HuH-7 (cell line): ENCODE measurements around the gene SFMBT2.

Source experiments
- DNase-seq: peaks from one replicate; pipeline ENCODE4 v3.0.0; 2011; ENCODE audit warnings: low spot score

SFMBT2 gene

DNA sequence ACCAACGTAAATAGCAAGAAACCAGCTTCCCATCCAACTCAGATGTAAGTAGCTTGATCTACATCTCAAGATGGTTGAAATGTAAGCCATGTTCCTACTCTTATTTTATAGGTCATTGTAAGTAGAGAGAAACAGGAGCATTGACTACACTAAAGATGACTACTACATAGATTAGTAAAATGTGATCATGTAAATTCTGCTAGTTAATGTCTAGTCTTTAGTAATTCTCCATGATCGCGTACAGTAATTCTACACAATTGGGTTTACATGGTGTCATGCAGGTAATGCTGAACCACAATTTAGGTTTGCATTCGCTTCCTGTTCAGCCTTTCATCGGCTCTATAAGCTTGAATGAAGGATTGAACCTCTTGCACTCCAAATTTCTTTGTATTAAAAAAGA is 14.9 kb upstream of the SFMBT2 start:
- DNase-seq = no peak

DNA sequence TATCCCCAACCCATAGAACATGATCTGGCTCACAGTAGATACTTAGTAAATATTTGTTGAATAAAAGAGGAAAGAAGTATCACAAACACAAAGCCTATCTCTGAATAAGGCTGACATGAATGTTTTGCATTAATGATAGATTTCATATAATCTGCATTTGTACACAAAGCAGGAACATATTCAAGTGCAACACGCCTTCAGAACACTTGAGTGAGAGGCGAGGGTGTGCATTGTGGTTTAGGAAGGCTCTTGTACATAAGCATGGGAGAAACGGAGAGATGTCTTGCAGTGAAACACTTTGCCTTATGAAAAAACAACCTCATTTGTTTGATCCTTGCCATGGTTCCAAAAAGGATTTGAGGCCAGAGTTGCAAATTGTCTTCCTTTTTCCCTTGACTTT is 14.1 kb upstream of the SFMBT2 start:
- DNase-seq = no peak

DNA sequence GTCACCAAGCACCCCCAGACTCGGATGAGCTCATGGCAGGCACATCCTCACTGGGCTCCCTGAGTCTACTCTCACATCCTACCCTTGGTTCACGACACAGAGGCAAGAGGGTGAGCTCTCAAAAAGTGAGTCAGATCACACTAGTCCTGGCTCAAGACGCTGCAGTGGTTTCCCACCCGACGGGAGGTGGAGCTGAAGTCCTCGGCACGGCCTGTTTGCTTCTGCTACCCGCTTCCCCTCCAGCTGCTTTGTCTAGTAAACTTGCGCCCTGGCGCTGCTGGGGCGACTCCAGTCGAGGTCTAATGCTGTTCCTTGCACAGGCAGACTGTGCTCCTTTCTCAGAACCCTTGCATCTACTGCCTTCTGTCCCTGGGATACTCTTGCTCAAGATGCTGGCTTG is 13.5 kb upstream of the SFMBT2 start:
- no peak for DNase-seq

DNA sequence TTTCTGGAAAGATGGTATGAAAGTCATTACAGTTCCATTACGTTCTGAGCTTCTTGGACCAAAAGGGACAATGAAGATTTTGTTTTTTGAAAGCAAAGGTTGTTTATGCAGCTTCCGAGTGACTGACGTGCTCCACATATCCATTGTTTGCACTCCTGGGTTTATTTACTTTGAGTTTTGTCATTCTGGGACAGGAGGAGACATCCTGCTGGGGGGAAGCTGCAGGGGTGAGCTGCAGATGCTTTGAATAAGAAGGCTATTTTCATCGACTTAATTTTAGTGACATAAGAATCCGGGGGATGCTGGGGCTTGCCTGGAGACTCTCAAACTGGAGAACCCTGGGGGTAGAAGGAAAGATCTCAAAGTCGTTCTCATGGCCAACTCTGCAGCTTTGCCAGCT is 12.7 kb upstream of the SFMBT2 start:
- DNase-seq = no peak

DNA sequence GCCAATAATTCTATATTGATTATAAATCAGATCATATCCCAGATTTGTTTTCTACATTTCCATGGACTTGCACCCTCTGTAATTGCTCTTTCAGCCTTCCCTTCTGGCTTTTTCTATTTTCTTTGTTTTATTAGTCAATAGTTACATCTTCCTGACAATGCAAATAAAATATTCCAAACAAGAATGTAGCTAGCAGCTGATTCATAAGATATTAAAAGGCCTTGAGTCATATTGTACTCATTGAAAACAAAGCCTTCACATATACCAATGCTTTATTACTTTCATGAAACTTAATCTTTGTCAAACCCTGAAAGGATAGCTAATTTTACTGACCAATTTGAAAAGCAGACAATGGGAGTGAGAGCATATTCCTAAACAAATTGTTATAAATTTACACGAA is 10.7 kb upstream of the SFMBT2 start:
- no peak for DNase-seq

DNA sequence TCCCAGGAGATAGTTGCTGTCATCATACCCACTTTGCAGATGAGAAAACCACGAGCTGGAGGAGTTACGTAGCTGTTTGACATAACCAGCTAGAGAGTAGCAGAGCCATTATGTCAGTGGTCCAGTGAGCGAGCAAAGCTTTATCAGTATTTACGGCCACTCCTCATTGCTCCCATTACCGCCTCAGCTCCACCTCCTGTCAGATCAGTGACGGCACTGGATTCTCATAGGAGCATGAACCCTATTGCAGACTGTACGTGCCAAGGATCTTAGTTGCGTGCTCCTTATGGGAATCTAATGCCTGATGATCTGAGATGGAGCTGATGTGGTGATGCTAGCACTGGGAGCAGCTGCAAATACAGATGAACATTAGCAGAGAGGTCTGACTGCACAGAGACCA is 9.2 kb upstream of the SFMBT2 start:
- no peak for DNase-seq

DNA sequence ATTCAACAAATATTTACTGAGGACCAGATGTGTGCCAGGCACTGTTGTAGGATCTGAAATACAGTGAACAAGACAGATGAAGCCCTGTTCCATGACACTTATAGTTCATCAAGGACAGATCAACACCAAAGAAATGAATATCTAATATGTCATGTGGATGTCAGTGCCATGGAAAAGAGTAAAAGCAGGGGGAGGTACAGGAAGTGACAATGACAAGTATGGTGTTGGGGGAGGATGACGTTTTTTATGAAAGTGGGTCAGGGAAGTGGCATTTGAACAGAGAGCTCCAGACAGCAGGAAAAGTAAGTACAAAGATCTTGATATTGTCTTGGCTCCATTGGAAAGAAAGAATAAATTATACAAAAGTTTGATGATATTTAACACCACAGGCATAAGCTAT is 7.0 kb upstream of the SFMBT2 start:
- no peak for DNase-seq

DNA sequence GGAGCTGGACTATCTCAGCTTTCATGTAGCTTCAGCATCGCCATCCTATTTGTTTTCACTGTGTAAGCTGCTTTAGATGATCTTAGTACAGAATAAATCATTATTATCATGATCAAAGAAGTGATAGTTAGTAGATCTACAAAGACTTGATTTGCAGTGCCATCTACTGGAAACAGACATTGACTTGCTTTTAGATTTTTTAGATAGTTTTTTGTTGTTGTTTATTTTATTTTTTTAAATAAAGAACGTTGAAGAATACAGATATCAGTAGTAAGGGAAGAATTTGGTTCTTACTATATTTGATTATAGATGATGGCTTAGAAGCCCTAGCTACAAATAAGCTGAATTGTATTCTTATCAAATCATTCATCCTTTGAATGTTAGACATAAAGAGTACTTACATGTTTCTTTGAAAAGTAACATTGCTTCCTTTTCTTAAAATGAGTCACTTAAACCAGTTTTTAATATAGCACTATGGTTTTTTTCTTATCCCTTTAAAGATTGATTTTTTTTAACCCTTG is 6.3 kb upstream of the SFMBT2 start:
- DNase-seq = no peak

DNA sequence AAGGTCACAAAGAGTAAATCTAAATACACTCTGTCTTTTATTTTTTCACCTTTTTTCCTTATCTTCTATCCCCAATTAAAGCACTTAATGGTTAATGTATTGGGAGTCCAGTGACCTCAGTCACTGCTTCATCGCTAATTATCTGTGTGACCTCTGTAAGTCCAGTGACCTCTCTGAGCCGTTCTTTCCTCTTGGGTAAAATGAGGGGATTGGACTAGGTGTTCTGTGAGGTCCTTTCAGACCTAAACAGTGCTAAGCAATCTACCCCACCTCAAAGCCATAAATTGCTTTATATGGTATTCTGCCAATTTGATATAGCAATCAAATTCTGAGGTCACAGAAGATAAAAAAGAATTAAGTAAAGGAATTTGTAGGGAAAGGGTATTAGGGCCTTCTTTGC is 3.9 kb upstream of the SFMBT2 start:
- DNase-seq = no peak

DNA sequence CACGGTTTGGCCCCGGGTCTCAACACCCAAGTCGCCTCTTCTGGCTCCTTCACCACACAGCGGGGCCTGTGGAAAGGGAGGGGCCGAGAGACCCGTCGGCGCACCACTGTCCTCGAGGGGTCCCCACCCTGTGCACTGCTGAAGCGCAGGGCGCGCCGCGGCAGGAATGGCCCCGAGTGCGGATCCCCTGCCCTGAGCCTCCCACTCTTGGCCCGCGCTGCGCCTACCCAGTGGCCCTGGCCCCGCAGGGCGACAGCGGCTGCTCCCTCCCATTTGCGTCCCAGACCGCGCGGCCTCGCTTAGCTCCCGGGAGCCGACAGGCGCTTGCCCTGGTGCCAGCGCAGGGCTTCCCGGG is 2.1 kb upstream of the SFMBT2 start:
- DNase-seq = no peak

DNA sequence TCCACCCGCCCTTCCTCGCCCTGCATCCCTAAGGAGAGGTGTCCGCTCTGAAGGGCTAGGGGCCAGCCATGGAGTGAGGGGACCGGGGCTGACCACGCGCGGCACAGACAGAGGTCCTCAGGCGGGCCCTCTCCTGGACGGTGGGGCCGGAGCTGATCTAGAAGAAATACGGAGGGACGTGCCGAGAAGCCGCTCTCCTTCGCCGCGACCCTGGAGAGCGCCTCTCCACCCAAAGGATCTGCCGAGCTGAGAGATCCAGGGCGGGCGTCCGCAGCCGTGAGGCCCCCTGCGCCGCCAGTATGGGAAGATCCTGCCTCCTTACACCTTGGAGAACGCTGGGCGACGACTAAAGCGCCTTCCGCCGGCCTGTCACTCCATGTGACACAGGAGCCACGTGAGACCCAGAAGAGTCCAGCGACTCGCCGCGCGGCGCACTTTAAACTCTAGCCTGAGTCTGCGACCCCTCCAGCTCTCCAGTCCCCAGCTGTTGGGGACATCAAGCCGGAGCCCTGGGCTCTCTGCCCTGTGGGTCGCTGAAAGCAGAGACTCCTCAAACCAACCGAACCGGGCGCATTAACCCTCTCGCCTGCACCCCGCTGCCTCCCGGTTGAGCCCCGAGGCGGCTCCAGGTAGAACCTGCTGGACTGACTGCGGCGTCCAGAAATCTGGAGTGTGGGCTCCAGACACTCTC is 1.5 kb upstream of the SFMBT2 start:
- DNase-seq = no peak

DNA sequence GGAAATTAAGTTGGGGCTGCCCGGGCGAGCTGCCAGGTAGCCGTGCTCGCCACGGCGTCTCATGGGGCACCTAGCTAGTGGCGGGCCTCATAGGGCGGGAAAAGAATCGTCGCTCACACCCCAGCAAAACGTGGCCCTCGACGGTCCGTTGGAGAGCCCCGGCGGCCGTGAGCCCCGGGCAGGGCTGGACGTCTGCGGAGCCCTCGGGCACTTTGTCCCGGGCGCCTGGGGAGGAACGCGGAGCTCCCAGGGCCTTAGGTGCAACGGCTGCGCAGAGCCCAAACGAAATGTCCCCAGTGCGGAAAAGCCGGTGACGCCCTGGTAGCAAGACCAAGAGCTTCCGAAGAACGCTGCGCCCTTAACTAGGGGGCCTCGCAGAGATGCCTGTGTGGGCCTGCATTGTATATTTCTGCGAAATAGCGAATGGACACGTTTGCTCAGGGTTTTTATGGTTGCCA is 866 bp upstream of the SFMBT2 start:
- DNase-seq = no peak

DNA sequence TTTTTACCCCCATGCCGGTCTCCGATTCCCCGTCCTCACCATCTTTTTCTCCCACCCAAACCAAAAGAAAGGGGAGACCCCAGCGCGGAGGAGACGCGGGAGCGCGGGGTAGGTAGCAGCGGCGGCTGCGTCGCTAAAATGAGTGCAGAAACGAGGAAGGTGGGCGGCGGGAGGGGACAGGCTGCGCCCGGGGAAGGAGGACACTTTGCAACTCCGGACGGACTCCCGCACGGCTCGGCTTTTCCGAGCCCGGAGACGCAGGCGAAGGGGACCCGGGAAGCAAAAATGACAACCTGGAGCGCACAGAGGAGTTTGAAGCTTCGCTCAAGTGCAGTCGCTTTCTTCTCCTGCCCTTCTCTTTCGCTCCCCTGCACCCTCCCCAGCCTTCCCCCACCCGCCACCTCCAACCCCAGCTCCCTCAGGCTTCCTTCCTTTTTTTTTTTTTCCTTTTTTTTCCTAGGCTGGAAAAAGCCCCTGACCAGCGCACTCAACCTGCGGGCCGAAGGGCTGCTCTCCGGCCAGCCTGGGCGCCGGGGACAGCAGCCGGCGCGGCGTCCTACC is 453 bp downstream of the SFMBT2 start:
- DNase-seq = no peak

DNA sequence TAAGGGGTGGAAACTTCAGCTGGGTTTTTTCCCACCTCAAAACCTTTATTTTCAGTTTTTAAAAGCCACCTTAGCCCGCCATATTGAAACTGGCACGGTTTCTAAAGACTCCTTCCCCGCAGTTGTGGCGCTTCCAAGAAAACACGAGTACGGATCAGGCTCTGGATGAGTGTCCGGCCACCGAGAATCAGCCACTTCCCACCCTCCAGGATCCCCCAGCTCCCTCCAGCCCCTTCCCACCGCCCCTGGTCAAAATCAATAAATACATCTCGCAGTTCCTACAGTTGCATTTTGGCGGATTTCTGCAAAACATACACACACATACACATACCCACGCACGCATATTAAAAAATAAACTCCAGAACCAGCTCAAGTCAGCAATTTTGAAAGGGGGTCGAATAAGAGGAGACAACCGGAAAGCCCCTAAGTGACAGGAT is 1.1 kb downstream of the SFMBT2 start:
- DNase-seq = no peak

DNA sequence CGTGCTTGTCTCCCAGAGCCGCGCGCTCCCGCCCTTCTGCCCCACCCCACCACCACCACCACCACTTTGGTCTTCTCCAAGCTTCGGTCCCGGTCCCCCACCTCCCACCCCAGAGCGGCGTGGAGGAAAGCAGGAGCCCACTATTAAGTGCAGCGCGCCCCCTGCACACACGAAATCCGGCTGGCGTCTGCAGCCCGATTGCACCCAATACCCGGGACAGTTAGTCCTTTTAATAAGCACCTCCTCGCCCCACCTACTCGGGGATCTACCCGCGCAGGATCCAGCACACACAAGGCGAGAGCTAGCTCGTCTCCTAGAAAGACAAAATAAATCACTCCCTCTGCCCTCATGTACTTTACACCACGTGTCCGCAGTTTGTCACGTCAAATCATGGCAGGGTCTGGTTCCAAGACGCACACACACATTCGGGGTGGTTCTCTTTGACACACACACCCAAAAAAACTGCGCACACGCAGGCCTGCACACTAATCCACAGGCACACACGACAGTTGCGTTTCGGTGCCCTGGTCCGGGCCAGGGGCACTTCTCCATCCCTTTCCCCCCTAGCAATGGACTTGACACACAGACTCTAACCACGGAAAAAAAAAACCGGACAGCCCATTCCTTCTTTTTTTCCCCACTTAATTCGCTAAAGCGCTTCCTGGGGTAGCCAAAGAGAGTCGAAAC is 1.6 kb downstream of the SFMBT2 start:
- no peak for DNase-seq

DNA sequence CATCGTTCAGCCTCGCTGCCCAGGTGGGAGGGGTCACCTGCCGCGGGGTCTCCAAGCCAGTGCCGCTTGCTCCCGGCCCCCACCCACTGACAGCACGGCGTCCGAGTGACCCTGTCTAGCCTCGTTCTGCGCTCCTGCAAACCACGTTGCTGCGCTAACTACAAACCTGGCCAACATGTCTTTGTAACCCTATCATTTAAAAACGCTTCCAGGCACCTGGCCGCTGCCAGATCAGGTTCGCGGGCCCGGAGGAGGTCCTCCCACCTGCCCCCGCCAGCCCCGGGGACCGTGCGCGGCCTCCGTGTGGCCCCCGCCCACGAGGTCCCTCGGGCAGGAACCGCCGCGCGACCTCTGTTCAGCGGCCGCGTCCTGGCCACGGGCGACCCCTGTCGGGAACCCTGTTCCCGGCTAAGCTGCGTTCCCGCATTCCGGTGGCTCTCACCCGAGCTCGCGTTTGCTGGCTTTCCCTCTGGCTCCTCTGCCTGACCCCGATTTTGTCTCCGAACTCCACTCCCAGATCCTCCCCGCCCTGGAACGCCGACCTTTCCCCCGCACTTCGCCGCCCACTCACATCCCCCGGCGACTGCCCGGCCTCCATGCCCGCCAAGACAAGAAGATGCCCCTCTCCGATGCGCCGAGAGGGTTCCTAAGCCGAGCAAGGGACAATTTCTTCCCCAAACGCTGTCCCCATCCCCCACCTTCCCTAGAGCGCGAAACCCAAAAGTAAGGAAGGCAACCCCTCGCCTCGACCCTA is 2.4 kb downstream of the SFMBT2 start:
- no peak for DNase-seq

DNA sequence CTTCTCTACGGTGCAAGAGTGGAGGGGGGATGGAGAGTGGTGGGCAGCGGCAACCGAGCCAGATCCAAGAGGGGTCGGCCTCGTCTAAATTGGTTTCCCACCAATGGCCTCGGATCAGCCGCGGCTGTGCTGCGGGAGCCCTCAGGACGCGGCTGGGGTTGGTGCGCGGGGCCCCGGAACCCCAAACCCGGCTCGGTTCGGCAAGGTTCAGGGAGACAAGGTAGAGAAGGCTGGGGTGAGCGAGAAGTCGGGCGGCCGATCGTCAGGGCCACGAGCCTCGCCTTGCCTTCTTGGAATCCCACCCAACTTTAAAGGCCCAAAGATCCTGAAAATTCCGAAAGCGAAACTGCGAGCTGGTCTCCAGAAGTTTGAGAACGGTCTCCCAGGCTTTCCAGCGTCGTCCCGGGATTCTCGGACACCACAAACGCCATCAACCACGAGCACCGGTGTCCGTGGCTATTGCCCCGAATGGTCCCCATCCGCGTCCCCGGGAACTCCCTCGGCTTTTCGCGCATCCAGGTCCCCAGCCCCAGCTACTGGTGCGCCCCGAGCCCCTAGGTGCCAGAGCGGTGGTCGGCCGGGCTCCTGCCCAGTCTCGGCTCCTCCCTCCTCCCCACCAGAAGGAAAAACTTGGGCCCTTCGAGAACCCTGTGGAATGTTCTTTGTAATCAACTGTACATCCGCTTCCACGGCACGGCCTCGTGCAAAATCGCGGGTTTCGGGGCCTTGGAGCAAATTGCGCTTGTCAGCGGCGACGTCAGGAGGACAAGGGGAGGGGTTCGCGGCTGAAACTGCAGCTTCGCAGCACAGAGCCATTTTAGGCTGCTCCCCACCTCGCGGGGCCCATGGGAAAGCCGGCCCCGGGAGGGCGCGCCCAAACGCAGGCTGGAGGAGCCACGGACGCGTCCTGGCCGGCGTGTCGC is 3.2 kb downstream of the SFMBT2 start:
- no peak for DNase-seq

DNA sequence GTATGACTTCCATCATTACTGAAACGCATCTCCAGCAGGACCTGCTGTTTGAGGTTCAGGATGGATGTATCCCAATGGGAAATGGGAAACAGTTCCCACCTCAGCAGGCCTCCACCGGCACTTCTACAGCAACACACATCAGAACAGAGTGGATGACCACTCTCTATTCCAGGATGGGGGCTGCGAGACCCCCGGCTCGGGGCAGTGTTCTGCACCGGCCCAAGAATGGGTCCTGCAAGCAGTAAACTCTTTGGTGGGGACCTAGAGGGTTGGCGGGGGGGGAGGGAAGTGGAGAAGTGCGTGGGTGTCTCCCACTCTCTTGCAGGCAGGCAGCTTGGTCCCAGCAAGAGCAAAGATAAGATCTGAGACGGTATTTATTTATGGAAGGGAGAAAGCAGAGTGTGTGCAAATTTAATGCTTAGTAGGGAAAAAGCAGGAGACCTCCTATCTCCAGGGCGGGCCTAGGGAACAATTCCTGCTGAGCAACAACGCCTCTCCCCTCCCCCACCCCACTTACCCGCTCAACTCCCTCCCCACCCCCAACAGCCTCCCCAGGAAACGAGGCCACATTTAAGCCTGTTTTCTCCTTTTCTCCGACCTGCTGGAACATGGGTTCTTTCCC is 4.0 kb downstream of the SFMBT2 start:
- no peak for DNase-seq

DNA sequence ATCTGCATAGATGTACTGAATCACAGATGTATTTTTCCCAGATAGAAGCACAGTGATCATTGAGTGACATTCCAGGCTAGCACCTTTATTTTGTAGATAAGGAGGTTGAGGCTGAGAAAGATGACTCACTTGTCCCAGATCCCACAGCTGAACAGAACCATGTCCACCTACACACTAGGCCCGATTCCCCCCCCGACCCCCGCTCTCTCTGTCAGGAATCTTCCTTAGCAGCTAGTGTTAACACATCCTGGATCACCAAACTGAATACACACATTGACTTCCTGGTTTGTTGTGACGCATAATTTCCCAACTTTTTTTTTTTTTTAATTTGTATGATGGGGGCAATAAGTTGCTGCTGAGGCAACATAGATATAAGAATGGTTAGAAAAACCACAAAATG is 5.2 kb downstream of the SFMBT2 start:
- DNase-seq = no peak

DNA sequence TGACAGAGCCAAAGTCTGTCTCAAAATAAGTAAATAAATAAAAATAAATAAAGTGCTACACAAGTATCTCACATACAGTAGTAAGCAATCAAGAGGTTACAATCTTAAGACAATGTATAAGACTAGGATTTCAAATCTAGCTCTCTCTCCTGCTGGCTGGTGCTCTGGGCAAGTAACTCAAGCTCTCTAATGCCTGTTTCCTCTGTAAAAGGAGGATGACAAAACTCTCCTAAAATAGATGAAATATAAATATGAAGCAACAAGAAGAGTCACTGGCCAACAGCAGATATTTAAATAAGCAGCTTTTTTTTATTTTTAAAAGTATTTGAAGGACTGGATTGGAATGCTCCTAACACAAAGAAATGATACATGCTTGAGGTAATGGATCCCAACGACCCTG is 7.2 kb downstream of the SFMBT2 start:
- no peak for DNase-seq

DNA sequence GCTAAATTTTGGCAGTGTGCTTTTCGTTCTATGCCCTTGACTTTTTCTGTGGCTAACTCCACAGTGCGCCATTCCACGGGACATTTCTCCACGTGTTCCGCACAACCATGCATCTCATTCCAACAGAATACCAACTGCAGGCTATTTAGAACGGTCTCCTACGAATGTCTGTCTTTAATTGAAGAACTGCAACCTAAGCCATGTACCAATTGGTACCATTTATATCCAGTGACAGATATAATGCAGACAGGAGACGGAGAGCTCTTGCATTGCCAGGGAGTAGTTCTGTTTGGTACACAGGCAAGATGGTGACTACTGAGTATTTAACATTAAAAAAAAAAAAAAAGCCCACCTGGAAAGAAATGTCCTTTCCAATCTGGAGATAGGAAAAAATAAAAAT is 9.1 kb downstream of the SFMBT2 start:
- no peak for DNase-seq
